HK-2 (cell line): ENCODE results near the gene OLFML2B.
A peak's percentile ranks its signal among the peaks of the same experiment; 100 is the strongest.
"Not testable (repeated sequence)": the region's sequence is repeated elsewhere in the genome, so short reads cannot be mapped to it uniquely, and the experiment has no call there.

Source experiments
- DNase-seq: peaks from one replicate; pipeline ENCODE4 v3.0.0-alpha.2; 2018; ENCODE audit not compliant: unreplicated experiment

The OLFML2B gene

DNA sequence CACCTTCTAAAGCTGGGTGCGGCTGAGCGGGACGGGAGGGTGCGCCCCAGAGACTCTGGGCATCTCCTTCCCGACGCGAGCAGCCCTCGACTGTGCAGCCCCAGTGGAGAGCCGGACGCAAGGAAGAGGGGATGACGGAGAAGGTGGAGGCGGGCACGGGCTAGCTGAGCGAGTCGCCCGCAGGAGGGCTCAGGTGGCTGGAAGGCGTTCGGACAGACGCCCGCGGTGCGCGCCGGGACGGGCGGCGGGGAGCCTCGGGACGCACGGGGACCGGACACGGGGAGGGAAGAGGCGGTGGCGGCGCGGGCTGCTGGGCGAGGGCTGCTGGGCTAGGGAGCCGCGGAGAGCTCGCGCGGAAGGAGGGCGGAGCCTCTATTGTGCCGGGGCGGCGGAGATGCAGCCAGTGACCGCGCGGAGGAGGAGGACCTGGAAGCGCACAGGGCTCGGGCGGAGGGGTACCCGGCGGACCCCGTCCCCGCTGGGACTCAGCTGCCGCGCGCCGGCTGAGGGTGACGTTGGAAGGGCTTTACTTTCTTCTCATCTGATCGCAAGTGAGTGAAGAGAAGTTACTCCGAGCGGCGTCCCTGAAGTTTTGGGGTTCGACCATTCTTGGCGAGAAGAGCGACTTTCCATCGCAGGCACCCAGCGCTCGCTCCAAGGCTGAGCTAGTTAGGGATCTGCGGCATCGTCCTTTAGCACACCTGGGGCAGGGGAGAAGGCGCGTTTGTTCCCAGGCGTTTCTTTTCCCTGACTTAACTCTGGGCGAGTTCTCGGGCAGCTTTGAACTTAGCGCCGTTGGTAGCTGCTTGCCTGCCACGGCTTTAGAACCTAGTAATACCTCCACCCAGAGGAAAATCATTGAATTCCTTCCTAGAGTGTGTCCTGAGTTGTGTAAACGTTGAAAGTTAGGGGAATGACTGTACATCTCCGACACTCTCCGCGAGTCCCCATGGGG, at the start of gene OLFML2B:
Gene OLFML2B, minus strand, starts transcription at position 323 of the 955 bp plus-strand sequence. CDS start 439 bp downstream, outside the sequence.
- peak; percentile 74 for DNase-seq

DNA sequence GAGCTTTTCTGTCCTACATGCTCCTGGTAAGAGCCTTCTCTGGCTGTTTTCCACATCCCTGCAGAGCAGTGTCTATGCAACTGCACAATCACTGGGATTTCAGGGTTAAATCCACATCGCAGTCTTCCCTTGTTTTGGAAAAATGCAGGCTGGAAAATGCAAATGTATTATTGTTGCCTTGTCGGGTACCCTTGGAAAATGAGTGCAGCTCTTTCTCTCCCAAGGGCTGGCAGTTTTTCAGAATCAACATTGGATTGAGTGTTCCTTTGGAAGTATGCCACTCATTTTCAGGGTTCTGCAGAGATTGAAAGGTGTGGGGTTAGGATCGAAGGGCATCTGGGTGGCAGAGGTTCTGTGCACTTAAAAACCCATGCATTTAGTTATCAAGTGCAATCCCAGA, 49.1 kb upstream of the OLFML2B start:
- no peak for DNase-seq

DNA sequence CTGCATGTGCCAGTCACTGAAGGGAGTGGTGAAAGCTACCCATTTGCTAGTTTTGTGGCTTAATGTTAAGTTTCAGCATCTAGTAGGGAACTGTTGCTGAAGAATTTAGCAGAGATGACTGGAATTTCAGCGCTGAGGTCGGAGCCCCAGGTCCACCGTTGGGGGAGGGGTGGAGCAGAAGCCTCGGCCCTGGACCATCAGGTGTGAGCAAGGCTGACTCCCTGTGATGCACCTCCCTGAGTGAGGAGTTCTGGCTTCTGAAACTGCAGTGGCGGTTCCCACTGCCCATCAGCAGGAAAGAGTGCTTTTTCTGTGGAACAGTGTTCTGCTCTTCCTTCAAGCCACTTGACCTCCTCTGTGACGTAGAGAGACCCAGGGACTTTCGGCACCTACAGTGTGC, 47.2 kb upstream of the OLFML2B start:
- DNase-seq, result no peak

DNA sequence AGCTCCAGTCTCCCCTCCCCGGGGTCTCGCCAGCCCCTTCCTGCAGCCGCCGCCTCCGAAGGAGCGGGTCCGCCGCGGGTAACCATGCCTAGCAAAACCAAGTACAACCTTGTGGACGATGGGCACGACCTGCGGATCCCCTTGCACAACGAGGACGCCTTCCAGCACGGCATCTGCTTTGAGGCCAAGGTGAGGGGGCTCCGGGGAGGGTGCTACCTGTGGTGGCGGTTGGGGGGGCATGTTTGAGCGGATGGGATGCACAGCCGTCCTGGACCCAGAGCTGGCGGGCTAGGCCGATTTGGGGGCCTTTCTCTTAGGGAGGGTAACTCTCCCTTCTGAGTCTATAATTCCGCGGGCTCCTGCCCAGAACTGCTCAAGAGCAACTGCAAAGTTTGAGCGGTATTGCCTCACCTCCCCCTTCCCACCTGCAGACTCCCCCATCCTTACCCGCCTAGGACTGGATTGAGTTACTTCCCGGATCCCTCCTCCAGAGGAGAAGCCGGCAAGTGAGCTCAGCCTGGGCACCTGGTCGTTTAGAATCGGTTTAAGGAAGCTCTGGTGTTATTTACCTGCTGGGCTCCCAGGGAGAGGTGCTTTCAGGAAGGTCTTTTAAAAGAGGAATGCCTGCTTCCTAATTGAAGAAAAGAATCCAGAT, 46.6 kb upstream of the OLFML2B start:
- no peak for DNase-seq

DNA sequence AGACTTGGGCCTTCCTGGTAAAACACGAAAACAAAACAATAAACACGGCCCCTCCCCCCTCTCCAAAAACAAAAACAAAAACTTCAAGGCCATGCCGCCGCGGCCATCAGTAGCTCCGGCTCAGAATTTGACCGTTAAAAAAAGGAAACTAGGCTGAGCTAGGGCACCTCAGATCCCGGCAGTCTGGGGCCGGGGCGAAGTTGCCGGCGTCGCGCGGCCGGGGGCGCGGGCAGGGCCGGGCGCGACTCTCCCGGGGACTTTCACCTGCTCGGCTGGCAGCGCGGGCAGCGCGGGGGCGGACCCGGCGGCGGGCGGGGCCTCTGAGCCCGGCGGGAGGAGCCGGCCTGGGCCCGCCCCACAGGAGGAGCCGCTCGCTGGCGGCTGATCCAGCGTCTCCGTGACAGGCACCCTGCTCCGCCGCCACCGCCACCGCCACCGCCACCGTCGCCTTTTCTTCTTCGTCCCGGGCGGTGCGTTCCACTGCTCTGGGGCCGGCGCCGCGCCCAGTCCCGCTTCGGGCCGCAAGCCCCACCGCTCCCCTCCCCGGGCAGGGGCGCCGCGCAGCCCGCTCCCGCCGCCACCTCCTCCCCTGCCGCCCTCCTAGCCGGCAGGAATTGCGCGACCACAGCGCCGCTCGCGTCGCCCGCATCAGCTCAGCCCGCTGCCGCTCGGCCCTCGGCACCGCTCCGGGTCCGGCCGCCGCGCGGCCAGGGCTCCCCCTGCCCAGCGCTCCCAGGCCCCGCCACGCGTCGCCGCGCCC, 45.8 kb upstream of the OLFML2B start, which contains the start of gene NOS1AP:
Gene NOS1AP, plus strand, starts transcription at position 358 of the 760 bp plus-strand sequence. CDS start 487 bp downstream, outside the sequence.
- DNase-seq, result peak; percentile 67

DNA sequence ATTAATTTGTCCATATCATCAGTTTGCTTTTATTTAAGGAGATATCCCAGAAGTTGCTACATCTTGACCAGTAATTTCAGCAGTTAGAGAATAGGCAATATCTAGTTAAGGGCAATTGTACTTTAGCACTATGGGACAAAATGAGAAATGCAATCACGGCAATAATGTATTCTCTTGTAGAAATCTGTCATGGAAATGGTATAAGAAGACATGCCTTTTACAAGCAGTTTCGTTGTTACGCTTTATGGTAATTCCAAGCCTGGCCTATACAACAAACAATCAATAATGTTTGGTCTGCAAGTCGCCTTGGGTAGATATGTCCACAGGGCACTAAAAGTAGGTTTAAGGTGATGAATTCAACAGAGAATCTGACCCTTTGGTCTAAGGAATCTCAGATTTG, 44.6 kb upstream of the OLFML2B start:
- DNase-seq, result no peak

DNA sequence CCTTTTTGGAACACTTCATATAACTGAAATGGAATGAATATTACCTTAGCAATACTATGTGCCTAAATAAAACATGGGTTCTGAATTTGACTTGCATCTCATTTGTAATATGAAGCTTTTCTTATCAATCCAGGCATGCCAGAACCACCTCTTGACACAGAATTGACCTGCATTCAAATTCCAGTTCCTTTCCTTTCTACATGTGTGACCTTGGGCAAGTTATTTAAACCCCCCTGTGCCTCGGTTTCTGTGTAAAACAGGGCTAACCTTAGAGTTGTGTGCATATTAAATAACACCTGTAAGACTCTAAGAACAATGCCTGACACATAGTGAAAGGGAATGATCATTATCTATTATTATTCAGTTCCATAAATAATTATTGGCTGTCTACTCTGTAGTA, 43.8 kb upstream of the OLFML2B start:
- no peak for DNase-seq

DNA sequence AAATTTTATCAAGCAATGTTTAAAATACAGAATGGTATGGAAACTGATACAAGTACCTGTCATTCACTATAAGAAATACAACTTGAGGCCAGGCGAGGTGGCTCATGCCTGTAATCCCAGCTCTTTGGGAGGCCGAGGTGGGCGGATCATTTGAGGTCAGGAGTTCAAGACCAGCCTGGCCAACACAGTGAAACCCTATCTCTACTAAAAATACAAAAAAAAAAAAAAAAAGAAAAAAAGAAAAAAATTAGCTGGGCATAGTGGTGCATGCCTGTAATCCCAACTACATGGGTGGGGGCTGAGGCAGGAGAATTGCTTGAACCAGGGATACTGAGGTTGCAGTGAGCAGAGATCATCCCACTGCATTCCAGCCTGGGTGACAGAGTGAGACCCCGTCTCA, 43.2 kb upstream of the OLFML2B start:
- not testable (repeated sequence) for DNase-seq

DNA sequence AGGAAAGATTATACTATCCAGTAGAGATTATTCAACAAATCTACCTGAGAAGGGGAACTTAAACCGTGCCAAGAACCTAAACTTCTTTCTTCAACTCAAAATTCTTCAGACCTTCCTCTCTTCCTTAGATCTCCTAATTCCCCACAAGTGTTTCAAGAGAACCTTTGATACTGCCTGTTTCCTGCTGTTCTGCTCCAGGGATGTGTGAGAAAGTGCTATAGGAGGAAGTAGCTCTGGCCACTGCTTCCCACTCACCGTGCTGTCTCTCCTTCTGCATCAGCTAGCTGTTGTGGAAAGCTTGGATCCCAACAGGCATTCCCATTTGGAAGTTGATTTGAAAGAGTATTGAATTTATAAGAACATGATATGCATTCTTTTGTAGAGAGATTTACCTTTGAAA, 41.3 kb upstream of the OLFML2B start:
- no peak for DNase-seq

DNA sequence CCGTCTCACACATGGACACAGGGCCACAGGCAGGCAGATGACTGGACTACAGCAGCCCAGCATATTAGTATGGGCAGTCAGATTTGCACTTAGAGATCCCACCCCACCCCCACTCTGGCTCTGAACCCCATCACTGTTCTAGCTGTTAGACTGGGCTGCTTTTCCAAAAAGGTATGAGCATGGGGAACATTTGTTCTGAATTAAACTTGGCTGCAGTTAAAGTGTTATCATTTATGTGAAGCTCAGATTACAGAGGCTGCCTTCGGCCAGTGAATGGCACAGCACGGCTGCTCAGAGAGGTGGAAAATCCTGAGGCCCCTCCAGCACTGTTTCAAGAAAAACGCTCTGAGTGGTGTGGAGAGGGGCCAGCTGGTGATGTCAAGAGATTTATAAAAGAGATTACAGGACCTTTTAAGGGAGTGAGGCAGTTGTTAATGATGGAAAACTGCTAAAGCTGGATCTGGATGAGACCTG, 38.9 kb upstream of the OLFML2B start:
- no peak for DNase-seq

DNA sequence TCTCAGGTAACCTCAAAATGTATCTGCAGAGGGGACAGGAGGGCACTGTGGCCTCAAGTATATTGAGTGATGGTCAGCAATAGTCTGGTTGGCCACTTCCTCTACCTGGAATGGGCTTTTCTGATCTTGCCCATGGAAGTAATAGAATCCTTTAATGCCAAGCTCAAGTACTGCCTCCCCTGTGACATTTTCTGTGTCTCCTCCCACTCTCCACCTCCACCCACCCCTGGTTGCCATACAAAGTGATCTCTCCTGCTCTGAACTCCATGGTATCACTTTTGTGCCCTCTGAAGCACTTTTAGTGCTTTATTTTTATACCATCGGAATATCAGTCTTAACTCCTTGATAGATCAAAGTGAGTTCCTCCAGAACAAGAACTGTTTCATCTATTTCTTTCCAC, 36.6 kb upstream of the OLFML2B start:
- no peak for DNase-seq

DNA sequence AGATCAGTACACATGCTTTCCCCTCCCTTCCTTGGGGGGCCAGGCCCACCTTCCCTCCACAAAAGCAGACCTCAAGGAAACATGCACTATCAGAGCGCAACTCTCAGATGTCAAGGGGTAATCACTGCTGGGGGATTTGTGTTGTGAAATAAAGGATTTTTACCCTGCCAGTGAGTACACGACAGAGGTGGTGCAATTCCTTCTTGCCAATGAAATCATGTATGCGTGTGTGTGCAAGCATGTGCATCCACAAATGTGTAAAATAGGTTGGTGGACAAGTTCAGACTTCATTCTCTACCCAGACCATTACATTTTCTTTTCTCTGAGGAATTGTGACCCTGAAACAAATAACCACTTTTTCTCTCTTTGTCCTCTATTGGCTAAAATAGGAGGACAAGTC, 36.1 kb upstream of the OLFML2B start:
- DNase-seq, result no peak

DNA sequence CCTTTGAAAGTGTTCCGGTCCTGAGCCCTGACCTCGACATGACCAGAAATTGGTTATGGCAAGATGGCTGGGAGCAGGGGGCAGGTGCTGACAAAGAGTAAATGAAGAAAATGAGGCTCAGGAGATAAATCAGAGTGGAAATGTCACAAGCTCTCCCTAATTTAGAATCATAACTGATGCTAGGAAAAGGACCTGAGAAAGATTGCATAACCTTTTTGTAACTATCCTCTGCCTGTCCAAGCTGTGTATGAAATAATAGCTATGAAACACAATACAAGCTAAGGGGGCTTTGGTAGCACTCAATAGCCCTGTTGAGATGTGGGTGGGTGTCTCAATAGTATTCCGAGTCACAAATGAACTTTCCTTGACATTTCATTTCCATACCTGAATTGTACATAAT, 32.9 kb upstream of the OLFML2B start:
- no peak for DNase-seq

DNA sequence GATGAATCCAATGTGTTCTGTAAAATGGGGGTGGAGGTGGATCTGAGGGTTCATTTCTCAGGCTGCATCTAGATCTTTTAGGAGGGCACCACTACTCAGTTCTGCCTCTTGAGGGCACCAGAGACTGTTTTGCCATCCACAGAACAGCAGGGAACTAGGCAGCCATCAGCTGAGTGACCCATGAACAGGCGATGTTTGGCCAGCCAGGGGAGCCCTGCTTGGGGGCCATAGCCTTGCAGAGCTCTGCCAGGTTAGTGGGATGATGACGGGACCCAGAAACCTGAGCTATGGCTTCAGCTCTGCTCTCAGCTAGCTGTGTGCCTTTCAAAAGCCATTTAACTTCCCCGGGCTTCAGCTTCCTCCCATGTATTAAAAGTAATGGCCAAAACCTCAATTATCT, 32.4 kb upstream of the OLFML2B start:
- DNase-seq, result peak; percentile 54

DNA sequence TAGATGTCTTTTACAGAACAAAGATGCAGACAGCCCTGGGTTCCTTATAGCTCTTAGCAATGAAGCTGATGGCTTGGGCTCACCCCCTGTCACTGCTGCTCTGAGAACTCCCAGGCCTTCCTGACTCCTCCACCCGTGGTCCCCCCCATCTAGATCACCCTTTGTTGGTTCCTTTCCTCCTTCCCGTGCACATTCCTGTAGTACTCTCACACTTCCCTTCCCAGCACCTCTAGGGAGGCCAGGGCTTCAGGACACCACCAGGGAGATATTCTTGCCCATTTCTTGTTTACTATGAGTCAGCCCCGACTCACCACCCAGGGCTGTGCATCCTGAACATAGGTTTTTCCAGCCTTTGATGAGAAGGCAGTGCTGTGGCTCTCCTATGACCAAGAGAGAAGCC, 31.4 kb upstream of the OLFML2B start:
- DNase-seq, result peak; percentile 55

DNA sequence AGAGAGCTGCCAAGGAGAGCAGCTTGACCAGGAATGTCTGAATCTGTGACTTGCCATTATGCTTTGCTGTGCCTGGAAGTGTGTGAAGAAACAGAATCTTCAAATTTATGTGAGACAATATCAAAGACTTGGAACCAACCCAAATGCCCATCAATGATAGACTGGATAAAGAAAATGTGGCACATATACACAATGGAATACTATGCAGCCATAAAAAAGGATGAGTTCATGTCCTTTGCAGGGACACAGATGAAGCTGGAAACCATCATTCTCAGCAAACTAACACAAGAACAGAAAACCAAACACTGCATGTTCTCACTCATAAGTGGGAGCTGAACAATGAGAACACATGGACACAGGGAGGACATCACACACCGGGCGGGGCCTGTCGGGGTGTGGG, 30.3 kb upstream of the OLFML2B start:
- not testable (repeated sequence) for DNase-seq

DNA sequence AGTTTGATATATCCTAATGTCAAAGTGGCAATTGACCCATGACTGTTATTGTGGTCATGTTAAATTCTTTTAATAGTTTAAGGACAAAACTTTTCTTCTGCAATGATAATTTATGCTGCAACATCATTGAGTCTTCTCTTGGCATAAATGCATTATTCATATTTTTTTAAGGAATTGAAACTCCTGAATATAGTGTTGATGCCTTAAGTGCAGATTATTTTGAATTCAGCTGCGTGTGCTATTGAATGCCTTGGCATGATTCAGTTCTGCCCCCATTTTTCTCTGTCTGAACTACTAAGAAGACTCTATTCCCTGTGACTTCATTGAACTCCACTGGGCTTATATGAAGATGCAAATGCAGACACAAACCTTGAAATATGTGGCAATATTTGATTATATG, 23.3 kb upstream of the OLFML2B start:
- no peak for DNase-seq

DNA sequence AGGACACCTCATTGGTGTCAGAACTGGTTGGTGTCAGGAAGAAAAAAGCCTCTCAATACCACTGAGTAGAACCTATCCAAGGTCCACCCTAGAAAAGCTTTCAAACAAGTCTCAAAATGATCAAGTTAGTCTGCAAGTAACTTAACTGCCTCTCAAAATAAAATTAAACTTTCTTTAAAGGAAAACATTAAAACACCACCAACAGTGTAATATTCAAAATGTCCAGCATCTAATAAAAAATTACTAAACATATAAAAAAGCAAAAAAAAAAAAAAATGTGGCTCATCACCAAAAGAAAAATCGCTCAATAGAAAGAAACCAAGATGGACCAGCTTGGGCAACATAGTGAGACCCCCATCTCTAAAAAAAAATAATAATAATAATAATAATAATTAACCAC, 18.7 kb upstream of the OLFML2B start:
- DNase-seq, result no peak

DNA sequence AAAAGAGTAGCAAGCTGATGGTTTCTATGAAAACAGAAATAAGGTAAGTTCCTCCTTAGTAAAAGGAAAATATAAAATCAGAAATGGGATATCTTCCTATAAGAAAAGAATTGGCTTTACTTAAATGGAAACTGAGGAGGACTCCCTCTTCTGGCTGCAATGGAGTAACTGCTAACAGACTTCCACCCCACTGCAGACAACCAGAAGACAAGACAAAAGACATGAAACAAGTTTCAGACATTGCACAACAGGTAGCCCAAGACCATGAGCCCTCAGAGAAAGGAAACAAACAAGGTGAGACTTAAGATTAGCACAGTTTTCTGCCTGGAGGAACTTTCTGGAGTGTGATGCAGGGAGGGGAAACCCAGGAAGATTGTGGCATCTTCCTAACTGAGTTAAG, 17.0 kb upstream of the OLFML2B start:
- DNase-seq, result no peak

DNA sequence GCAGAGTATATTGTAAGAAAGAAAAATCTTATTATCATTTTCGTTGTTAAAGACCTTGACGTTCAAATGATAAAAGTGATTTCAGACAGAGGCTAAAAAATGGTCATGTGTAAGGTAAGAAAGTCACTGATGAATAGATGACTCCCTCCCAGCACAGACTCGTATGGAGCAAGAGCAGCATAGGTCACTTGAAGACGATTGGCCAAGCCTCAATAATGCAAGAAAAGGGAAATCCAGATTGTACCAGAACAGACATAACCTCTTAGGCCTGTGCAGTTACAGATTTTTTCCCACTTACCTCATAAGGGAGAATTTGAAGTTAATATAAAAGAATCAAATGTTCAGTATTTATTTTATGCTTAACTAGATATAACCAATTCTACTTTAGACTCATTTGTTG, 16.3 kb upstream of the OLFML2B start:
- DNase-seq, result no peak

DNA sequence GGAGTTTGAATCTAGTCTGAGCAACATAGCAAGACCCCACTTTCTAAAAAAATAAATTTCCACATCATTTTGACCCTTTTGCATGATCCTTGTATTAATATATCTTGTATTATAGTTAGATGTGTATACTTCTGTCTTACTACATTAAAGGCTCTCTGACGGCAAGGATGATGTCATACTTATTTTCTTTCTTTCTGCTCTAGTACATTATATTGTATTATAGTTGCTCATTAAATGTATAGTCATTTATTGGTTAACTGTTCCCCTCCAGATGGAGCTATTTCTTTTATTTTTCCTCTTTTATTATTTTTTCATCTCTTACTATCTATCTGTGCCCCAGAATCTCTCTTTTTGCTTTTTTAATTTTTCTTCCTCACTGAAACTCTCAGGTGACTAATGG, 15.0 kb upstream of the OLFML2B start:
- no peak for DNase-seq

DNA sequence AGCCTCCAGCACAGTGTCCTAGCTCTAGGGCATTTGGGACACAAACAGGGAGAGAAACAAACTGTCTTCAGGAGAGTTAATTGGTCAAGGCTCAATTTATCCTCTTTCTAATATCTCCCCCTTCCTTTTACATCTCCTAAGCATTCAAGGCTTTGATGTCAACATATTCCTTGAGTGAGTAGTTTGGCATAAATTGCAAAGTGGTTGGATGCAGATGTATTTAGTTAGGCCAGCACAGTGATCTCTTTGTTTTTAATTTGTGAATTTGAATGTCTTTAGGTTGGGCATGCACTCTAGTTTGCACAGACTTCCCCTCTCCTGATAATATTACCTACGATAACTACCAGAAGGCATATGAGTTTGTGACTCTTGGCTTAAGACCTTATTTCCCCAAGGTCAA, 12.5 kb upstream of the OLFML2B start:
- no peak for DNase-seq
